GM19463 (cell line): Measurements from ENCODE around the gene RBKS.

Experiments
- ATAC-seq: cut with Tn5 transposase; IDR thresholded peaks from one replicate; pipeline ENCODE4 v1.9.1; 2021; ENCODE audit warnings: mild to moderate bottlenecking, moderate library complexity; ENCODE audit not compliant: unreplicated experiment

Gene RBKS

DNA sequence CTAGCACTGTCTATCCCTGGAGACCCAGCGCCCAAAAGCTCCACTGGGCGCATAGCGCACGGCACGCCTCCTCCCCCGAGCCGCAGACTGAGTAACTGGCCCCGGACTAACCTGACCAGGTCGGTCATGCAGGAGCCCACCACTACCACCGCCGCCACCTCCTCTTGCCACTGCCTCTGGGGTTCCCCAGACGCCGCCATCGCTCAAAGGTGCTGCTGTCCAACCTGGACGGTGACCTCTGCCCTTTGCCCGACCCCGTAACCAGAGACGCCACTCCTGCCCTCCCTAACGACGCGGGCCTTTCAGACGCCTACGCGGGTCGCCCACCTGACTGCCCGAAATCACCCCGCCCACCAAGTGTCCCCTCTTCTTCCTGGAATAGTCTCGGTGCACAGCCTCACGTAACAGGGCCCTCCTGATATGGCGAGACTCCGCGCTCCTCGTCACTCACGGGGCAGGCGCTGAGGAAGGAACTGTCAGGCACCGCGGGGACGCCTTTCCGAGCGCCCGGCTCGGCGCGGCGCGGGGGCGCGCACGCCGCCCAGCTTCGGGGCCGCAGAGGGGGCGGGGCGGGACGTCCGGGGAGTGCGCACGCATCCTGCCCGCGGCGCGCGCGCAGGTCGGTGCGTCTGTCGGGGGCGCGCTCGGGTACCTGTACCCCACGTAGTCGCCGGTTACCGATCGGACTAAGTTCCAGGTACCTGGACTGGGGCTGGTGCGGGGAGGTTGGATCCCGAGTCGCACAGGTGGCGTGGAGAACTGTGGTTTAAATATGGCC lies at the start of gene RBKS, which contains the start of gene BABAM2:
Gene RBKS (minus strand): TSS at position 242 of the 778 bp plus-strand sequence. CDS start 42 bp downstream, at position 200.
Gene BABAM2 (plus strand): TSS at position 584 of the 778 bp plus-strand sequence. CDS start 3,828 bp downstream, outside the sequence.
- peak; percentile 80 for ATAC-seq

DNA sequence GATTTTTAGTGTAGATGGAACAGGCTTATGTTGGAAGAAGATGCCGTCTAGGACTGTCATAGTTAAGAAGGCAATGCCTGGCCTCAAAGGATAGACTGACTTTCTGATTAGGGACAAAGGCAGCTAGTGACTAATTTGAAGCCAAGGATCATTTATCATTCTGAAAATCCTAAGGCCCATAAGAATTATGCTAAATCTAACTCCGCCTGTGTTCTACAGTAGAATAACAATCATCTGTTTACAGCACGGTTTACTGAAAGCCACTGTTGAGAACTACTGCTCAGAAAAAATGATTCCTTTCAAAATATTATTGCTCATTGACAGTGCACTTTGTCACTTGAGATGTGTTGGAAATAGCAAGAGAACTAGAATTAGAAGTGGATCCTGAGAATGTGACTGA lies 44.8 kb upstream of the RBKS start:
- ATAC-seq = no peak

DNA sequence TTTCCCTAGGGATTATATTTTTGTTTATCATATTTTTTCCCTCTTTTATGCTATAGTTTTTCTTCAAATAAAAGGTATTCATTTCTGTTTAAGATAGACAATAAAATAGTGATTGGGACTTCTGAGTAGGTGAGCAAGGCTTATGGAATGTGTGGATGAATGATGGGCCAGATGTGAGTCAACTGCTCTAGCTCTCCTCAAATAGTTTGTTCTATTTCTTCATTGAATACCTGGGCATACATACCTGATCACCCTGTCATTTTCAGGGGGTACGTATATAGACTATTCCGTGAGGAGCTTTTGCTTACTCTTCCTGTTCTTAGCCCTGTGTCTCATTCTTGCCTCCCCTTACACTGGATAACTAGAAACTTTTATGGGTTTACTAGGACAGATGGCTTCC lies 42.2 kb upstream of the RBKS start:
- no peak for ATAC-seq

DNA sequence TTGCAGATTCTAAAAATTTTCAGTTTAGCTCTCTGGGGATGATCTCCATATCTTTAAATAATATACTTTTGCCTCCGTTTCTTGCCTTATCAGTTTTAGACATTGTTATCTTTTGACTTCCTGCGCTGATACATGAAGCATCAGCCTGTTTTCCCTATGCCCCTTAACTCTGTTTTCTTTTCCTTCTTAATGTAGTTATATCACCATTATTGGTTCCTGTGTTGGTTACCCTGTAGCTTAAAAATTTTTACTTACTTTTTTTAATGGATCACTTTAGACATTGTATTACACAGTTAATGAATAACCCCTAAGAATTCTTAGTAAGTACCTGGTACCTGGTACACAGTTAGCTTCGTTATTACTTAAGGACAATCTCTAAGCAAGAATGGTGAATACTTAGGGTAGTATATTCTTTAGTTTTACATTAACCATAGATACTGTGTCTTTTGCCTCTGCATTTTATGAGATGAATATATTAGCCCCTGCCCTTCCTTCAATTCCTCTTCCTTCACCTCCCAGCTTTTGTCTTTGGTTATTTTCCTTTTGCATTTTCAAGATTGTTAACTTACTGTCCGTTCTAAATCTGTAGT lies 41.3 kb upstream of the RBKS start:
- ATAC-seq = no peak

DNA sequence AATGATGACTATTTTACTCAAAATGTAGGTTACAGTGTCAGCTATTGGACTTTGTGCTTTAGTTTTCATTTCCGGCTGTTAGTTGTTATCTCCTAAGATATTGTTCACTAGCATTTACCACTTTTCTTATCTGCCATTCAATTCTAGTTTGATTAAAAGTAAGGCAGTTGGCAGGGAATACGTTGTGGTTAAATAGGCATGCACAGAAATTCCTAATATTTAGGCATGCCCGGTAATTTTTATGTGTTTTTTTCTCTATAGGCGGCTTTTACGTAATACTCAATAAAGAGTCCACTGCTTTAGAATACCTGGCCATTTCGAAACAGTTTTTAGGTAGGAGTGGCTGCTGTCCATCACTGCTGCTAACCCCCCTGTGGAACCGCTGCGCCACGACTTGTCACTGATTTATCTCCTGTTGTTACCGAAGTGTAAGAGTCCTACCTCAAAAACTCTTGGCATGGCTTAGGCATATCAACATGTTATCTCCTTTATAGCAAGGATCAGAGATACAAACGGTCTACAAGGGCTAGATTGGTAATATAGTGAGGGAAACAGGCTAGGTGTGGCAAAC lies 39.8 kb upstream of the RBKS start:
- ATAC-seq = no peak

DNA sequence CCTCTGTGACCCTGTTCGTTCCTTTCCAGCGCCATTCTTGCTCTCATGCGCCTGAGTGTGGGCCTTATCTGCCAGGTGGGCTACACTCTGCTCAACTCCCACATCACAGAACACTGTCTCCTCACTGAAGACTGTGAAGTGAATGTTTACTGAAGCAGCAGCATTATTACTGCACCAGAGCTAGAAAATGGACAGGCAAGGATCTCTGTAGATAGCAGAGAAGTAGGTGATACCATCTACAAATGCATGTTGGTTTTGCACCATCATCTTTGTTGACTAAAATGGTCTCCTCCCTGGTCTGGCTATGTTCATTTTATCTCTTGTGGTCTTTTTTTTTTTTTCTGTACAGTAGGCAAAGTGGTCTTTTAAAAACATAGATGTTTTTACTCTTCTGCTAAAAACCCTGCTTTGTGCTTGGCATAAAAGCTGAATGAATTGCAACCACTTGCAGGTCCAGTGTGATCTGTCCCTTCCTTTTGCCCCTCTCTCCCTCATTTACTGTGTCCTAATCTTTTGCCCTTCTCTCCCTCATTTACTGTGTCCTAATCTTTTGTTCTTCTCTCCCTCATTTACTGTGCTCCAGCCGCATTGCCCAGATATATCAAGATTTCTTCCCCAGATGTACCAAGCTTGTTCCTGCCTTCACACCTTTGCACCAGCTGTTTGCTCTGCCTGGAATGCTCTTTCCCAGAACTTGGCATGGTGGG lies 35.7 kb upstream of the RBKS start:
- ATAC-seq = no peak

DNA sequence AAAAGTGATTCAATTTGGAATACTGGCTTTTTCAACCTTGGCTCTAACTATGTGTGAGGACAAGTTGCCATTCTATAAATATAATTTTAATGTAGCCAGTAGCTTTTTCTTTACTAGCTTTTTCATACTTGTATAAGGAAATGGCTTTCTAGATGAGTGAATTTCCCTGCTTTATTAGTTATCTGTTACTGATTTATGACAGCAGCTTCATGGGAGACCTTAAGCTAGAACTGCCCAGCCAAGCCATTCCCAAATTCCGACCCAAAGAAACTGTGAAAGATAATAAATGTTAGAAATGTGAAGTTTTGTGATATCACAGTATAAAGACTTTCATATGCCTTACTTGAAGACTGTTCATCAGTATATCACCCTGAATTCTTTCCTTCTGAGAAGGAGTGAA lies 32.7 kb upstream of the RBKS start:
- ATAC-seq = no peak

DNA sequence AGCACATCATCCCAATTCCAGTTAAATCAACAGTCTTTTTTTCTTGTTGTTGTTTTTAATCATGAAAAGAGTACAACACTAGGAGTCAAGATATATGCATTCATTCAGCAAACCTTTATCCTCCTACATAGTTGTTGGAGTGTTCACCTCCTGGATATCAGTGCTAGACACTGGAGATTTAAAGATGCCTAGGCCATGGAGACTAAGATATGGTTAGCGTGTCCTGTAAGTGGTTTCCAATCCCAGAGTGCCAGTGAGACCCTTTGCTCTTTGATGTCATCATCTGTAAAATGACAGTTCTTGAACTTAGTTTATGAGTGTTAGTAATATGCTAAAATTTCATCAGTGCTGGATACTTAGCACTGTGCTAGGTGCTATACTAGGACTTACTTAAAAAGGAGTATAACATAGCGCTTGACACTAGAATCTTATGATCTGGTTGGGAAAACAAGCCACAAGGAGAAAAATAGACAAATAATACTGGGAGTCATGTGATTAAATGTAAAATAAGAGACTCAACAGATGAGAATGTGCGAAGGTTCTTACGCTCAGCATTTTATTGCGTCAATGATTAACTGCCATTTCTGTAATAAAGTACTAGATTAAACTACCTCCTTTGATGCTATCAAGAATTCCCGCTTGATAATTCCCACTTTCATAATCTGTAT lies 31.8 kb upstream of the RBKS start:
- ATAC-seq = no peak

DNA sequence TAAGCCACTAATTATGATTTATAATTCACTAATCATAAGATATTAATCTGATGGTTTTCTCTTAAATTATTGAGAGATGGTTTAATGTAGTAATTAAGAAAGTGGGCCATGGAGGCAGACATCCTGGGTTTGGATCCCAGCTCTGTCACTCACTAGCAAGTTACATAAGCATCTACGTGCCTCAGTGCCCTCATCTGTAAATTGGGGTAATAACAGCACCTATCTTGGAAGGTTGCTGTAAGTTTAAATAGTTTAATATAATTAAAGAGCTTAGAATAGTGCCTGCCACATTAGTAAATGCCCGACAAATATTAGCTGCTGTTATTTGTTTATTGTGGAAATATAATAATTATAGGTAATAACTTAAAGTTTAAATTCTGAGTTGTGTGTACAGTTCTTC lies 31.2 kb upstream of the RBKS start:
- no peak for ATAC-seq

DNA sequence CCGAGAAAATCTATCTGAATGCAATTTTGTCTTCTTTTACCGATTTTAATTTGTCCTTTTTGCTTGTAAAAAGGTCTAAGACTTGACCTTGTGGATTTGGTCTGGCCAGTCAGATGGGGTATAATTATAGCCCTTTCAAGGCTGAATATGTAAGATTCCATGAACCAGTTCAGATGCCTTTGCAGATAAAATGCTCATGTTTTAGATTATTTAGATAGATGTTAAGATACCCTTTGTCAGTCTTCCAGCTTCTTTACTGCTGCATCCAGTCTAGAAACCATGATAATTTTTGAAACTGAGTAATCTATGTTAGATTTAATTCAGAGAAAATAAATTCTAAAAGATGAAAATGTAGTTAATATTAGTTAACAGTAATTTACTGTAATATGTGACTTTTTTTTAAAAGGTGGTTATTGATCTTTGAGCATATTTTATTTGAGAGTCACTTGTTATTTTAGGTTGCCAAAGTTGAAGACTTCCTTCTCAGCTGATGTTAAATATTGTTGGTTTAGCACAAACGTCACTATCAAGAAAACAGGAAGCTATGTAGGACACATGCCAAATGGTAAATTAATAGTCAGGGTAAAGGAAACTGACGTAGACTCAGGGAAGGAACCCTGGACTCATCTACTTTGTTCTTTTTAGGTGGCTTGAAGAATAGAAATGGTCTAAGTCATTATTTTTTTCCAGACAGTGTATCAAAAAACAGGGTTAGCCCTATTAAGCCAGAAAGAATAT lies 30.1 kb upstream of the RBKS start:
- ATAC-seq = no peak

DNA sequence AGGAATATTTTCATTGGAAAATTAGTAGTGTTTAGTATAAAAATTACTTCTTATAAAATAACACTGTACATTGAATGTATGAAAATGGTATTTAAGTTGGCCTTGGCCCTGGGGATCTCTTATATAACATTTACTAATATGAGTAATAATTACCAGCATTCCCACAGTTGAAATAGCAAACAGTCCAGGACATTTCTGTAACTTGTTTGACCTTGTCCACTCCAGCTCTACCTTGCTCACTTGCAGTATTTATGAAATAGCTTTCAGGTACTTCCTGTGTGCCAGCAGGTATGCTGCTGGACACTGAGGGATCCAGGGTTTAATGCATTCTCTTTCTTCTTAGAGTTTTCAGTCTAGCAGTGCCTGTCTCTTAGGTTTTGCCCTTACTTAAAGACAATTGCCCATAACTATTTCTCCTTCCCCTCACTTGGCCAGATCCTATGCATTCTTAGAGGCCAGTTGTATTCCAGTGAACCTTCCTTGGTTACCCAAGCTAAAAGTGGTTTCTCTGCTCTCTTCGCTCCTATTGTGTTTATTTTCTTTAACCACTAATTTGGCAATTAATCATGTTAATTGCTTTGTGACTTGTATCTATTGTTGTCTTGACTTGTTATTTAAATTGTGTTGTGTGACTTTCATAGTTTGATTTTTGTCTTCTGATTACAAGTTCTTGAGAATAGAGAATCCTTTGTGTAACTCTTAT lies 26.3 kb upstream of the RBKS start:
- no peak for ATAC-seq

DNA sequence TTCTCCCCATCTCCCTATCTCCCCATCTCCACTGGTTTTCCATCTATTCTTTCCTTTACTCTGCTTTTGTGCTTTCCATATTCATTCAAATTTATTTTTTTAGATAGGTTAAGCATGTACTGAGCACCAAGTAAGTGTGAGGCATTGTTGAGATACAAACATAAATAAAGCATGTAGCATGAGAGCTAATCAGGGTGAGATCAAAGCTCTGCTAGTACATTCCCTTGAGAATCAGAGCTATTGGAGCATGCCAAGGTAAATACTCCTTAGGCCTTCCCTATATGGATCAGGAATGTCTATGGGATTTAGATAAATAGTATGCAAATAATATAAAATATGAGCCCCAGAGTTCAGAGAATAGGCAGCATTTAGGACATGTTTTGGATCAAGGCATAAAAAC lies 25.7 kb upstream of the RBKS start:
- no peak for ATAC-seq

DNA sequence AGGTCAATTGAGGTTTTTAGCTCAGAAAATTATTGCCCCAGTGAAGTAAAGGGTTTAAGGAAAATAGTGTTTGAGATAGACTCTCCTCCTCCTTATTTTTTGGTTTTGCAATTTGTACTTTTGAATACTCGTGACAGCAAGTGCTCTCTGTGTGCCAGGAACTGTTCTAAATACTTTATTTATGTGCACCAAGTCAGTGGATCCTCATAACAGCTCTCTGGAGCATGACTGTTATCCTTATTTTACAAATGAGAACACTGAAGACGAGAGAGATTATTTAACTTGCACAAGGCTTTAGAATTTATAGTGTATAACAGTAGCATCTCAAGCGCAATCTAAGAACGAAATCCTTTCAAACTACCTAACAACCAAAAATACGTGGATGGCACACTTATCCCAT lies 25.0 kb upstream of the RBKS start:
- no peak for ATAC-seq

DNA sequence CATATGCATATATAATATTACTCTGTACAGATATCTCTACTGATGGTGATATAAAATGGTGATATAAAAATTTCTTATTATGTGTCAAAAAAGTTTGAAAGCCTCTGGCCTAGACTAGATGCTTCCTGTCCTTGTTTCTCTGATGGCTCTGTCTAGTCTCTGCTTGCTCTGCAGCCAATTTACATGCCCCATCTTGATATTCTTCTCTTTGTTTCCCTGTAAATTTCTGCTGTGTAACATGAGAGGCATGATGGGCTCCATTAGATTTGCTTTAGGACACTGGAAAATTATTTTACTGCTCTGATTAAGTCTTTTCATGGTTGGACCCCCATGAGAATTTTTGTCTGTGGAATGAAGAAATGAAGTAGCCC lies 24.6 kb upstream of the RBKS start:
- ATAC-seq = no peak

DNA sequence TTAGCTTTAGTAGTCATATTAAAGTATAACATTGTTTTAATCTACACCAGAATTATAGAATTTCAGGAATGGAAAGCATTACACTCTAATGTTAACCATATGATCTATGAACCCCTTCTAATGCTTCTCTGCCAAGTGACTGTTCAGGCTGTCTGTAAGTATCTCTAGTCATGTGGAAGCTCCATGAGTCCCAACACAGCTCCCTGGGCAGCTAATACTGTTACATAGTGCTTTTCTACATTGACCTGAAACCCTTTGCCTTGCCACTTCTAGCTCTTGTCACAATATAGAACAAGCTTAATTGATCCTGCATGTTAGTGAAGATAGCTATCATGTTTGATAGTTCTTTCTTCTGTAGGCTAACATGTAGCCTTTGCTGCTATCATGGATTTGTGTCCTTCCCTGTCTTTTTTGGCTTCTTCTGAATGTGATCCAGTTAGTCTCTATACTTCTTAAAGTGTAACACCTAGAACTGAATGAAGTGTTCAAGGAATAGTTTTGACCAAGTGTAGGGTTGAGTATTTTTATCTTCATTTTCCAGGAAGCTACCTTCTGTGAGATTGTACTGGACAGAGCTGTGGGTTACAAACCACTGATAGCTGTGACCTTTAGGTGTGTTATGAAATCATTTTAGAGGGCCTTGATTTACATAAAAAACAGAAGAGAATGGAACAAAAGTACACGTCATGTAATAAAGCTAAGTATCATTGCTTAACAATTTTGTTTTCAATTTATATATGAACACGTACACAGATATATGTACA lies 24.0 kb upstream of the RBKS start:
- ATAC-seq = no peak

DNA sequence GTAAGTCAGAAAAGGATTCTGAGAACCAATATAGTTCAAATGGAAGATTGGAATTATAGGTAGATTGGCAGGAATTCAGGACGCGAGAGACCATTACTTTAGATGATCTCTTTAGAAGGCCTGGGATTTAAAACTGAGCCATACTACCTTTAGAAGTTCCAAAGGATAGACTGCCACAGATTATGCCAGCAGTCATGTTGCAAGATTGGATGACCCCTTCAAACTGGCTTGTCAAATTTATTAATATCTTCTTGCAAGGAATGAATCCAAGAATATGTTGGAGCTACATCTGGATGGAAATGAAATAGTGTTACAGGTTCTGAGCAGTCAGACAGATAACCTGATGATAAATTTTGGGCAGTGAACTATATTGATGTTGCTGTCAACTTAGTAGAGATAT lies 22.3 kb upstream of the RBKS start:
- no peak for ATAC-seq

DNA sequence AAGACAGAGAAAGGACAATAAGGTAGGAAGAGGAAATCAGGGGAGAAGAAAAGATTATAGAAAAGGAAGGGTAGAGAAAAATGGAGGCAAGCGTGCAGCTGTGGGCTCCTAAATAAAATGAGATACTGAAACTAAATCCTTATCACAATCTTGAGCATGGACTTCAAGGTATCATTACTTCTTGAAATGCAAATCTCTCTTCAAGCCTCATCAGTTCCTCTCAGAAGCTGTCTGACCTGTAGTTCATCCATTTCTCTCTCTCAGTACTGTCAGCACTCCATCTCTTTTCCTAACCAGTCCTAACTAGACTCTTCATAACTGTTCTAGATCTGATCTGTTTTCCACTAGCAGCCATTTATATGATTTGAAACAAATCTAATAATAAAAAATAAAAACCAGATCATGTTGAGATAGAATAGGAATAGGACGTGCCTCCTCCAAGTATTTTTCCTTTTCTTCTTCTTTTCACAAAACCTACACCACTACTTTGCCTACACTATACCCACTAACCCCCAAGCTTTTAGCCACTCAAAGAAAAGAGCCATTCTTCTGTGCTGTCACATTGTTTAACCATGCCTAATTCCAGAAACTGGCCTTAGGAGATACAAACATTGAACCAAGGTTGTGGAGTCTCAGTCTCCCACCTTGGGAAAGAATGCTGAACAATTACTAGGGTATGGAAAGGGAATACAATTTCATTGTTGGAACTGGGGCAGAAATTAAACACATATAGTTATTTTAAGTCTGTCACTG lies 21.4 kb upstream of the RBKS start:
- ATAC-seq = no peak

DNA sequence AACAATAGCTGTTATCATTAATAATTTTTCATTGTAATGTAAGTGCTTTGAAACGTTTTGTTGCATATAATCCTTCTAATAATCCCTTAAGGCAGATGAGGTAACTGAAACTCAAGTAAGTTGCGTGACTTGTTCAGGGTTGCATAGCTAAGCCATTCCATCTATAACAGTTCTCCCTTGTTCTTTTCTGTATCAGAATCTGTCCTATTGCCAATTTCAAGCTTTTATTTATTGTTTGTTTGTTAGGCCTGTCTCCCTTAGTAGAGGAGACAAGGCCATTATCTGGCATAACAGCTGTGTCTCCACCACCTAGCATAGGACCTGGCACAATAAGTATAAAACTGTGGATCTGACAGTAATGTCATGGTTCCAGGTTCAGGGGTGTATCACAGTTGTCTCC lies 19.7 kb upstream of the RBKS start:
- ATAC-seq = no peak
